ENCODE measurements around the gene INPP5K. TPM values are rescaled to one million over a fixed set of nuclear protein-coding genes. Genes with fewer than 3 reads are reported as not detected.

The INPP5K gene
- 23.8 and 27.7 TPM in 2 replicates for total RNA-seq

GRCh38 chr17:1516388-1517161, at the start of gene INPP5K:
INPP5K (minus strand) TSS chr17:1516612; CDS start chr17:1516499, 113 bp downstream.

GRCh38 chr17:1492249-1493206, 23.9 kb downstream of the INPP5K start, which contains the start of gene MYO1C:
MYO1C (minus strand) TSS chr17:1492686; CDS start chr17:1492487, 199 bp downstream.

GRCh38 chr17:1455797-1456599, 60.4 kb downstream of the INPP5K start, which contains the start of gene CRK:
CRK (minus strand) TSS chr17:1456232; CDS start chr17:1456117, 115 bp downstream.

Other genes starting within 250 kb of the INPP5K start
- gene BHLHA9, start 246.2 kb downstream of the INPP5K start, total RNA-seq: not detected in 2 replicates
- gene TRARG1, start 236.9 kb downstream of the INPP5K start, total RNA-seq: not detected in 2 replicates
- 323 and 358 TPM in 2 replicates for gene YWHAE, start 116.4 kb downstream of the INPP5K start, total RNA-seq
- 88.4 and 90.8 TPM in 2 replicates for gene CRK, start 60.4 kb downstream of the INPP5K start, total RNA-seq
- gene MYO1C, start 23.9 kb downstream of the INPP5K start, total RNA-seq: 115 and 135 TPM in 2 replicates
- gene PITPNA, start 46.2 kb upstream of the INPP5K start, total RNA-seq: 8.7 and 15.0 TPM in 2 replicates
- gene SLC43A2, start 112.2 kb upstream of the INPP5K start, total RNA-seq: 6.1 and 7.0 TPM in 2 replicates
- 0.86 and 1.3 TPM in 2 replicates for gene SCARF1, start 129.1 kb upstream of the INPP5K start, total RNA-seq
- 11.3 and 16.9 TPM in 2 replicates for gene RILP, start 133.3 kb upstream of the INPP5K start, total RNA-seq
- gene PRPF8, start 168.3 kb upstream of the INPP5K start, total RNA-seq: 82.7 and 88.9 TPM in 2 replicates
- gene TLCD2, start 193.8 kb upstream of the INPP5K start, total RNA-seq: 5.2 and 8.7 TPM in 2 replicates
- 27.6 and 34.3 TPM in 2 replicates for gene WDR81, start 208.1 kb upstream of the INPP5K start, total RNA-seq
- 0.17 TPM in 1 of 2 replicates, not detected in the other for gene SERPINF2, start 226.3 kb upstream of the INPP5K start, total RNA-seq
- 224 and 440 TPM in 2 replicates for gene SERPINF1, start 245.4 kb upstream of the INPP5K start, total RNA-seq

Data from bronchial smooth muscle cell (primary cell).